Suprapubic skin (tissue), 4 donors: ENCODE data around the gene ADGRA1.

Source experiments
- POLR2A ChIP-seq, 2 donors: fragments of 450-650 bp; IDR thresholded peaks; one replicate each; pipeline ENCODE4 v1.6.1; 2017; ENCODE audit warnings: antibody characterized with exemption in 2 of 2, mild to moderate bottlenecking in 2 of 2, moderate library complexity in 2 of 2
- POLR2AphosphoS5 ChIP-seq, 3 donors: sonication (generic); formaldehyde crosslinking; IDR thresholded peaks; one replicate each; pipeline ENCODE4 v1.6.1; 2017; ENCODE audit warnings: antibody characterized with exemption in 3 of 3
- TF ChIP-seq, protein P1 (sequence below), 2 donors: fragments of 200-600 bp in 1 of 2; fragments of 450-650 bp in 1 of 2; sonication (generic) in 1 of 2; IDR thresholded peaks; one replicate each; pipeline ENCODE4 v1.5.1; 2016 to 2019; ENCODE audit warnings: antibody characterized with exemption in 2 of 2, mild to moderate bottlenecking in 1 of 2, moderate library complexity in 1 of 2

GRCh38 chr10:133104068-133104962, 16.6 kb downstream of the ADGRA1 start:
- TF ChIP-seq, protein P1, sequence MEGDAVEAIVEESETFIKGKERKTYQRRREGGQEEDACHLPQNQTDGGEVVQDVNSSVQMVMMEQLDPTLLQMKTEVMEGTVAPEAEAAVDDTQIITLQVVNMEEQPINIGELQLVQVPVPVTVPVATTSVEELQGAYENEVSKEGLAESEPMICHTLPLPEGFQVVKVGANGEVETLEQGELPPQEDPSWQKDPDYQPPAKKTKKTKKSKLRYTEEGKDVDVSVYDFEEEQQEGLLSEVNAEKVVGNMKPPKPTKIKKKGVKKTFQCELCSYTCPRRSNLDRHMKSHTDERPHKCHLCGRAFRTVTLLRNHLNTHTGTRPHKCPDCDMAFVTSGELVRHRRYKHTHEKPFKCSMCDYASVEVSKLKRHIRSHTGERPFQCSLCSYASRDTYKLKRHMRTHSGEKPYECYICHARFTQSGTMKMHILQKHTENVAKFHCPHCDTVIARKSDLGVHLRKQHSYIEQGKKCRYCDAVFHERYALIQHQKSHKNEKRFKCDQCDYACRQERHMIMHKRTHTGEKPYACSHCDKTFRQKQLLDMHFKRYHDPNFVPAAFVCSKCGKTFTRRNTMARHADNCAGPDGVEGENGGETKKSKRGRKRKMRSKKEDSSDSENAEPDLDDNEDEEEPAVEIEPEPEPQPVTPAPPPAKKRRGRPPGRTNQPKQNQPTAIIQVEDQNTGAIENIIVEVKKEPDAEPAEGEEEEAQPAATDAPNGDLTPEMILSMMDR (IDR thresholded peaks at IDR 0.05) = no peak
- TF ChIP-seq POLR2A (IDR thresholded peaks at IDR 0.05) (no peak), POLR2AphosphoS5 (IDR thresholded peaks at IDR 0.05) (no peak)
